B cell (primary cell): Measurements from ENCODE around the gene ADAMTSL2. TPM values are rescaled to one million over a fixed set of nuclear protein-coding genes. Genes with fewer than 3 reads are reported as not detected.

Source experiments
- ATAC-seq: fragments of 200-7000 bp; cut with Tn5 transposase; one replicate; pipeline ENCODE4 v1.10.0; 2021; ENCODE audit warnings: low read depth, mild to moderate bottlenecking, moderate number of reproducible peaks, moderate library complexity
- CTCF ChIA-PET: fragments of 350-600 bp; sonication (Branson Sonifier 250); formaldehyde crosslinking; loops from one replicate; lab custom pipeline; 2021; ENCODE audit warnings: antibody characterized with exemption, inconsistent platforms; lab: Charles Lee
- POLR2A ChIA-PET: fragments of 350-600 bp; sonication (Branson Sonifier 250); formaldehyde crosslinking; loops from one replicate; lab custom pipeline; 2021; ENCODE audit warnings: antibody characterized with exemption; lab: Charles Lee
- DNase-seq: peaks from one replicate; pipeline ENCODE4 v3.0.0; 2013
- H2AFZ ChIP-seq: 2 replicates; pipeline ENCODE4 v1.6.1; 2012; ENCODE audit warnings: mild to moderate bottlenecking, low read depth, low read length; ENCODE audit not compliant: insufficient read depth, poor library complexity, severe bottlenecking
- H3K27ac ChIP-seq, 2 donors: 1 replicate in 1 of 2; 2 replicates in 1 of 2; pipeline ENCODE4 v1.5.1; 2012 to 2013; ENCODE audit warnings: low read length in 2 of 2, mild to moderate bottlenecking in 2 of 2, moderate library complexity in 1 of 2
- H3K27me3 ChIP-seq, 4 experiments: fragments of 200-600 bp in 1 of 4; sonication (generic) in 1 of 4; replicated peaks in 1 of 4; 1 replicate in 2 of 4; 2 replicates in 2 of 4; pipeline versions ENCODE4 v1.6.1 to v1.7.0; 2013 to 2016; ENCODE audit warnings: low read length in 3 of 4, mild to moderate bottlenecking in 2 of 4, mixed read lengths in 1 of 4, moderate library complexity in 1 of 4; ENCODE audit not compliant: insufficient read depth in 4 of 4, control insufficient read depth in 3 of 4; ENCODE audit errors: control extremely low read depth in 1 of 4
- H3K36me3 ChIP-seq, 2 experiments: replicated peaks in 1 of 2; 1 replicate in 1 of 2; 2 replicates in 1 of 2; pipeline versions ENCODE4 v1.6.1 to v1.7.1; 2013; ENCODE audit warnings: low read length in 1 of 2; ENCODE audit not compliant: insufficient read depth in 2 of 2, control insufficient read depth in 1 of 2; ENCODE audit errors: control extremely low read depth in 1 of 2, extremely low read depth in 1 of 2
- H3K4me1 ChIP-seq, 2 donors: fragments of 200-600 bp in 1 of 2; sonication (generic) in 1 of 2; 1 replicate in 1 of 2; 2 replicates in 1 of 2; pipeline versions ENCODE4 v1.5.1 to v1.6.1; 2013 to 2017; ENCODE audit warnings: low read length in 2 of 2; ENCODE audit not compliant: control insufficient read depth in 2 of 2, insufficient read depth in 2 of 2
- H3K4me2 ChIP-seq: replicated peaks from 2 replicates; pipeline ENCODE3; 2012; ENCODE audit warnings: mild to moderate bottlenecking, low read depth, low read length; ENCODE audit not compliant: poor library complexity, severe bottlenecking
- H3K4me3 ChIP-seq, 5 experiments: fragments of 200-600 bp in 1 of 5; sonication (generic) in 1 of 5; 1 replicate in 3 of 5; 2 replicates in 2 of 5; pipeline versions ENCODE4 v1.5.1 to v1.7.0; 2011 to 2016; ENCODE audit warnings: low read length in 4 of 5, mild to moderate bottlenecking in 4 of 5, low read depth in 2 of 5, control low read depth in 1 of 5, moderate library complexity in 1 of 5; ENCODE audit not compliant: insufficient read depth in 1 of 5; ENCODE audit errors: control extremely low read depth in 1 of 5, extremely low read depth in 1 of 5
- H3K79me2 ChIP-seq: fragments of 200-600 bp; sonication (generic); one replicate; pipeline ENCODE4 v1.6.0; 2016; ENCODE audit warnings: low read length; ENCODE audit not compliant: control insufficient read depth, insufficient read depth
- H3K9ac ChIP-seq: fragments of 200-600 bp; sonication (generic); 2 replicates; pipeline ENCODE4 v1.6.1; 2017; ENCODE audit warnings: mild to moderate bottlenecking, low read length, moderate library complexity
- H3K9me3 ChIP-seq, 3 donors: one replicate each; pipeline versions ENCODE4 v1.6.1 to v1.7.1; 2013; ENCODE audit warnings: low read length in 2 of 3; ENCODE audit not compliant: control insufficient read depth in 2 of 3, insufficient read depth in 1 of 3; ENCODE audit errors: control extremely low read depth in 1 of 3
- H4K20me1 ChIP-seq: 2 replicates; pipeline ENCODE4 v1.6.0; 2012; ENCODE audit warnings: mild to moderate bottlenecking, low read length; ENCODE audit not compliant: insufficient read depth, control insufficient read depth, poor library complexity, severe bottlenecking
- H3K27ac Mint-ChIP-seq: one replicate; pipeline ENCODE4 v1.8.0; 2021; ENCODE audit warnings: mixed read lengths
- H3K27me3 Mint-ChIP-seq: one replicate; pipeline ENCODE4 v1.8.0; 2021; ENCODE audit warnings: mixed read lengths
- H3K4me1 Mint-ChIP-seq: one replicate; pipeline ENCODE4 v1.8.0; 2021; ENCODE audit warnings: mixed read lengths
- H3K4me3 Mint-ChIP-seq: one replicate; pipeline ENCODE4 v1.8.0; 2021; ENCODE audit warnings: mixed read lengths
- H3K9me3 Mint-ChIP-seq: one replicate; pipeline ENCODE4 v1.8.0; 2022; ENCODE audit warnings: mixed read lengths; ENCODE audit not compliant: insufficient read depth
- CTCF ChIP-seq: fragments of 200-600 bp; IDR thresholded peaks from one replicate; pipeline ENCODE4 v1.8.0; 2022; ENCODE audit warnings: antibody characterized with exemption, mild to moderate bottlenecking
- EZH2 ChIP-seq: IDR thresholded peaks from 2 replicates; pipeline ENCODE4 v1.6.1; 2012; ENCODE audit warnings: borderline replicate concordance, low read depth, mild to moderate bottlenecking, moderate library complexity, low read length; ENCODE audit not compliant: insufficient read depth, poor library complexity, severe bottlenecking
- WGBS: methylation state at CpG from one replicate; pipeline ENCODE4 v1.1.5; 2013; ENCODE audit warnings: missing lambda C conversion rate; ENCODE audit not compliant: insufficient coverage; 5-methylcytosine and 5-hydroxymethylcytosine counted together
- intact Hi-C: fragments of 100-400 bp; cut with micrococcal nuclease; formaldehyde crosslinking; loops from one replicate; pipeline ENCODE4 v1.10.0; 2022
- polyA plus RNA-seq: library from polyadenylated mRNA; depleted of rRNA; stranded (reverse); fragments of >200 nt; gene quantifications from 2 replicates; pipeline ENCODE4 v1.2.3, GENCODE V29; 2012
- total RNA-seq, 2 donors: library from RNA; stranded (reverse); fragments of 120-200 nt in 1 of 2; gene quantifications; 1 replicate in 1 of 2; 2 replicates in 1 of 2; pipeline versions ENCODE4 v1.2.3 to v1.2.4, GENCODE V29; 2013 to 2022

ADAMTSL2 gene
- total and polyA plus RNA-seq, 2 donors (not counting 1 experiment from before 2014, with no cell fraction given) = 0.03 TPM; not detected in 1

GRCh38 chr9:133598978-133599377, 64.5 kb downstream of the ADAMTSL2 start:
- Histone ChIP-seq H3K27ac (no peak overlapping the region), H3K4me1 (no peaks in the 10 kb centered on the region), H3K9ac (no peak overlapping the region), H3K36me3 (no peaks in the 10 kb centered on the region), H2AFZ (no peak overlapping the region), H3K9me3 (peaks cover 1 to 48% (median 19%) of the 10 kb centered on the region in 3 donors), H3K27me3 (peaks cover 0 to 23% (median 0%) of the 10 kb centered on the region in 4 experiments), H3K79me2 (no peaks in the 10 kb centered on the region), H4K20me1 (no peaks in the 10 kb centered on the region), H3K4me2 (no peak overlapping the region), H3K4me3 (no peak overlapping the region)
- H3K27me3 Mint-ChIP-seq = peaks cover 20% of the 10 kb centered on the region
- no peak for DNase-seq
- no peak for TF ChIP-seq CTCF
- no peak for TF ChIP-seq EZH2
- ChIA-PET POLR2A (no interaction called here), CTCF (no interaction called here)
- no peak overlapping the region for H3K4me3 Mint-ChIP-seq
- no peak for ATAC-seq
- no peaks in the 10 kb centered on the region for H3K4me1 Mint-ChIP-seq
- H3K27ac Mint-ChIP-seq = no peak overlapping the region
- intact Hi-C loops = no loop called here
- WGBS = 83% methylated on average over 7 of the region's 7 CpGs
- H3K9me3 Mint-ChIP-seq = peaks cover 7% of the 10 kb centered on the region

GRCh38 chr9:133599470-133600173, 65.1 kb downstream of the ADAMTSL2 start:
- CTCF ChIA-PET = no interaction called here
- intact Hi-C loops = no loop called here
- over 99% methylated on average over 6 of the region's 6 CpGs for WGBS

More at GRCh38 chr9:133599470-133600173, 65.1 kb downstream of the ADAMTSL2 start:
- no peak overlapping the region for H3K27ac ChIP-seq
- H3K27me3 ChIP-seq = peaks cover 0 to 20% (median 0%) of the 10 kb centered on the region in 4 experiments
- Mint-ChIP-seq H3K4me3 (no peak overlapping the region), H3K27me3 (peaks cover 21% of the 10 kb centered on the region), H3K9me3 (peaks cover 7% of the 10 kb centered on the region), H3K4me1 (peaks cover 5% of the 10 kb centered on the region), H3K27ac (no peak overlapping the region)
- peaks cover 1 to 43% (median 19%) of the 10 kb centered on the region in 3 donors for H3K9me3 ChIP-seq
- H3K9ac ChIP-seq = no peak overlapping the region
- POLR2A ChIA-PET = no interaction called here
- no peaks in the 10 kb centered on the region for H4K20me1 ChIP-seq
- no peaks in the 10 kb centered on the region for H3K36me3 ChIP-seq
- H3K79me2 ChIP-seq = no peaks in the 10 kb centered on the region
- no peak overlapping the region for H3K4me2 ChIP-seq
- no peak for ATAC-seq
- no peak for TF ChIP-seq EZH2
- no peak for TF ChIP-seq CTCF
- no peak overlapping the region for H3K4me3 ChIP-seq
- H2AFZ ChIP-seq = no peak overlapping the region
- no peaks in the 10 kb centered on the region for H3K4me1 ChIP-seq
- no peak for DNase-seq
